NCI-H1417 (cell line): ENCODE measurements around the gene PAPPA.

Source experiments
- DNase-seq, 3 experiments: peaks; one replicate each; lab custom pipeline; 2025; lab: John Stamatoyannopoulos, UW

PAPPA gene

DNA sequence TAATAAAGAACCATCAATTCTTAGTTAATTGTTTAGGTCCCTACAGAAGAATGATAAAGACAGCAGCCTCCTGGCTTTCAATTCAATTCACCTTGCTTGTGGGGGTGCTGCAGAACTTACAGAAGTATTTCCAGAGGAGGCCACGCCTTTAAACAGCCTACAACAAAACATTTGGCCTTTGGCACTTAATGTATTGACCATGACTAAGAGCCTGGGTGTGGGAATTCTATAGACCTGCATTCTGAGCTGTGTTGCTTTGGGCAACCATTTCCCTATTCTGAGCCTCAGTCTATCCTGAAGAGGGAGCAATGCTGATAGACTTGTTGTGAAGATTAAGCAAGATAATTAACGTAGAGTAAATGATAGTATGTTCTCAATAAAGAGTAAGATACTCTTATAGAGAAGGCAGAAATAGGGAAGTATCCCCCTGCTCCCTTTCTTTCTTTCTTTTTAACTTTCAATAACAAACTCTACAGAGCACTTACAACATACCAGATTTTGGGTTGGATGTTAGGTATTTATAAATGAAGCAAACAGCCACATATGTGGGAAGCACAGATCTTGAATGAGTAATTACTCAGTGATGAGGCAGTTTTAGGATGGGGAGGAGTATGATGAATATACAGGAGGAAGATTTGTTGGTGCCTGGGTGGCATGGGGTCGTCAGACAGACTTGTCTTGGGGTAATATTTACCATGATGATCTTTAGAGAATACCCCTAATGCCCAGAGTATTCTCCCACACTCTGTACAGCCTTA is 28.4 kb downstream of the PAPPA start:
- DNase-seq: no peak

DNA sequence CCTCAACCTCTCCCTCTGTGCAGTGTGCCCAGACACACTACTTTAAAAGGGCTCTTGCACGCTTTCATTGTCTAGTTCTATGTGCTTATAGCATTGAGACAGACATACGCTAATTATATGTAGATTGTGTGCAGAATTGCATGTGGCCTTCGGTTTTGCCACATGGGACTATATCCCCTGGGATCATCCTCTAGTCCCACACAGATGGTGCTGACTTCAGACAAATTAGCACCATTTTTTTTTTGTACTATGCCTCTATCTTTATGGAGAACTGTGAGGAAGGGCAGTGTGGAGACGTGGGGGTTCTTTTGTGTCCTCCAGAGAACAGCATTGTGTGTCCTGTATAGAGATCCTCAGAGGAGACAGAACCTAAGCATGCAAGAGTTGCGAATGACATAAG is 29.3 kb downstream of the PAPPA start:
- no peak for DNase-seq

- DNase-seq: no peak
Measured at GRCh38 chr9:116187570-116188170, 34.1 kb downstream of the PAPPA start.

DNA sequence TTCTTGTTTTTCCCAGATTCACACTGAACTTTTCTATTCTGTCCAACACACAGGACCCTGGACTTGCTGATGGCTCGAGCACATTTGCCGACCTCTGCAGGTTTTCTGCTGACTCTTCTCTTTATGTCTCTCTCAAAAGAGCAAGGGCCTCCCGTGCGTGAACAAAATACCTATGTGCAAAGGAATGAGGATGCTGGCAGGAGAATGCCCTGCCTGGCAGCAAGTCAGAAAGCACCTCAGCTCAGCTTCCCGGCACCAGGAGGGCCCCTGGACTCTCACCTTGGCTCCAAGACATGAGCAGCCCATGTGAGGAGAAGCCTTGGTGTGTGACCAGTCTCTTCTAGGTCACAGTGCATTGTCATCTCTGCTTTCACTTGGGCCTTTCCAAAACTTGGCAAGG is 36.1 kb downstream of the PAPPA start:
- no peak for DNase-seq

- no peak for DNase-seq
Measured at GRCh38 chr9:116190637-116191396, 37.2 kb downstream of the PAPPA start.

DNA sequence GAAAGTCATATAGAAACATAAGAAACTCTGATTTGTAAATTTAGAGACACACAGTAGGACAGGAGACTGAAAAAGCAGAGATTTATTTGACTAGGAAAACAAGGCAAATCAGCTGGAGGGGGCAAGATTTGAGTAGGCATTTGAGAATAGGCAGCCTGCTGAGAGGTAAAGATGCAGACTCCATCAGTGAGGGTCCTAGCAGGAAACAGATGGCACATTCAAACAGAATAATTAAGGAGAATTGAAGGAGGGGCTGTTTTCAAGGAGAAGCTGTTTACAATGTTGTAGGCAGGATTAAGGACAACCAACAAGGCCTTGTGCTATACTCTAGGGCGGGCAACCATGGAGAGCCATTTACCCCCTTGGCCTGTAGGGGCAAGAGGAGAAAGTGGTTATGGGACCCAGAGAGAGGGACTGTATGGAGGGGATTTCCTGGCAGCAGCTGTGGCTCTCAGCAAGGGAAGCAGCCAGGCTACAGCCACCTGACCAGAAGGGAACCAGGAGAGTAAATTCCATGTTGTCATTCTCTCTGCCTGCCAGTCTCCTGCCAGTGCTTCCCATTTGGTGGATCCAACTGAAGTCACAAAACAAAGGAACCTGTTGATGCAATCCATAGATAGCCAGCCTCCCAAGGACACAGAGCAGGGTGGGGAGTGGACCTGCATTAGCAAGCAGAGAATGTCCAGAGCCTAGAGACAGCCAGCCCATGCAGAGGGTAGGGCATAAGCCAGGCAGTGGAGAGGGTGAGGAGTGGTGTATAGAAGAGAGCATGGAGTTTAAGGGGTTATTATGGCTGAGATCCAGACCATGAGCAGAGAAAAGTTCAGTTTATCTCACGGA is 38.2 kb downstream of the PAPPA start:
- peak in 1 of 3 experiments; percentile 45 for DNase-seq

DNA sequence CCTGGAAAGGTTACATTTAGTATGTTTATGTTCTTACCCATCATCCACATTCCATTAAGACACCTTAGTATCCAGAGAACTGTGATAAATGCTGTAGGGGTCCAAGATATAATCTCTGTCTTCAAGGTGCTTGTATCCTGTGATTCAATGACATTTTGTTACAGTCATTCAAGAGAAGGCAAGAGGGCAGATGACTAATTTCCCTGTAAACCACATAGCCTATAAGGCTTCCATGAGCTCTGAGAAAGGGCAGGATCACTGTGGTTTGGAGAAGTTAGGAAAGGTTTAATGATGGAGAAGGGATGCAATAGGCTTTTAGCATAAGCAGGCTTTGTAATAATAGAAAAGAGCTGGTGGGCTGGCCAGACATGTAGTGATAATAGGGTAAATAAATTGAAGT is 40.0 kb downstream of the PAPPA start:
- DNase-seq: no peak

GRCh38 chr9:116196806-116197205 is 43.2 kb downstream of the PAPPA start:
- no peak for DNase-seq

- no peak for DNase-seq
Measured at GRCh38 chr9:116198344-116198743, 44.8 kb downstream of the PAPPA start.

GRCh38 chr9:116202219-116202912 is 48.8 kb downstream of the PAPPA start:
- DNase-seq: no peak

- no peak for DNase-seq
Measured at GRCh38 chr9:116204252-116204882, 50.8 kb downstream of the PAPPA start.

DNA sequence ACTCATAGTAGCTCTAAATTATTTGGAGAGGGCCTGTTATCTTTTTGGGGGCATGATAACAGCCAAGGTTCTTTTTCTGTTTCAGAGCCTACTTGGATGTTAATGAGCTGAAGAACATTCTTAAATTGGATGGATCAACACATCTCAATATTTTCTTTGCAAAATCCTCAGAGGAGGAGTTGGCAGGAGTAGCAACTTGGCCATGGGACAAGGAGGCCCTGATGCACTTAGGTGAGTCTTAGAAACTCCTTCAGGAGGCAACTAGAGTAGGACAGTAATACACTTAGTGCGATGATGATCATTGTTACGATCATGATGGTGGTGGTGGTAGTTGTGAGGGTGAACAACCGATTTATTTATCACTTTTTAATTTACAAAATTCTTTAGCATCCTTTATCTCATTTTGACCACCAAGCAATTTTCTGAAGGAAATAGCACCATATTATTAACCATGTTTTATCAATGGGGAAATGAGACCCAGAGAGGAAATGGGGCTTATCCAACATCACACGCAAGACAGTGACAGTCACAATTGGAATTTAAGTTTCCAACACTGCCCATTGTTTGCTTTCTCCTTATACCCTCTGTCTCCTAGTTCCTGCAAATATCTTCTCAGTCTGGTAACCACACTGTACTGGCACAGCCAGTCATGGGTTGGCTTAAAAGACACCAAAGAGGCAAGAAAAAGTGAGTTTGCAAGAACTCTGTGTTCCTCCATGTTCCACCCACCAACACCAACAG is 54.0 kb downstream of the PAPPA start:
- no peak for DNase-seq

DNA sequence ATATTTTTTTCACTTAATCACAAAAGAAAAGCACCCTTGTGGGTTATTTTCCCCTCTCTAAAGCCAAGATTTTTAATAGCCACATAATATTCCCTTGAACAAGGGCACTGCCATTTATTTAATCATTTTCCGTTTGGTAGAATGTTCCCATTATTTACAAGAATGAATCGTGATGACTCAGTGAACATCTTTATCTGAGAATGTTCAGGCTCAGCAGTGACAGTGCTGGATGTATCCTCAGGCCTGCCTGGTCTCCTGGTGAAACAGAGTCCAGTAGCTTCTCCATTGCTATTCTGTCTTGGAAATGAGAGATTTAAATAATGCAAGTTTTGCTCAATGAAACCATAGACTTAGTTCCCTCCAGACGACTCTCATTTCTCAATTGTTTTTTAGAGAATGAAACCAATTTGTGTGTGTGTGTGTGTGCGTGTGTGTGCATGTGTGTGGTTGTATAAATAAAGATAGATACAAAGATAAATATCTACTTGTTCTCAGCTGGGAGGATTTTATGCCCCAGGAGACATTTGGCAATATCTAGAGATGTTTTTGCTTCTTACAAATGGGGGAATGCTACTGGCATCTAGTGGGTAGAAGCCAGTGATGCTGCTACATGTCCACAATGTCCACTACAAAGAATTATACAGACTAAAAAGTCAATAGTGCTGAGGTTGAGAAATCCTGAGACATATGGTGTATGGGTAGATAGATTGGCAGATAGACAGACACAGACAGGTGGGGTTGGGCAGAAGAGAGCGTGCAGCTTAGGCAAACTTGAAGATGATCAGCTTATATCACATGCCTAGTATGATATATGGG is 55.0 kb downstream of the PAPPA start:
- no peak for DNase-seq

DNA sequence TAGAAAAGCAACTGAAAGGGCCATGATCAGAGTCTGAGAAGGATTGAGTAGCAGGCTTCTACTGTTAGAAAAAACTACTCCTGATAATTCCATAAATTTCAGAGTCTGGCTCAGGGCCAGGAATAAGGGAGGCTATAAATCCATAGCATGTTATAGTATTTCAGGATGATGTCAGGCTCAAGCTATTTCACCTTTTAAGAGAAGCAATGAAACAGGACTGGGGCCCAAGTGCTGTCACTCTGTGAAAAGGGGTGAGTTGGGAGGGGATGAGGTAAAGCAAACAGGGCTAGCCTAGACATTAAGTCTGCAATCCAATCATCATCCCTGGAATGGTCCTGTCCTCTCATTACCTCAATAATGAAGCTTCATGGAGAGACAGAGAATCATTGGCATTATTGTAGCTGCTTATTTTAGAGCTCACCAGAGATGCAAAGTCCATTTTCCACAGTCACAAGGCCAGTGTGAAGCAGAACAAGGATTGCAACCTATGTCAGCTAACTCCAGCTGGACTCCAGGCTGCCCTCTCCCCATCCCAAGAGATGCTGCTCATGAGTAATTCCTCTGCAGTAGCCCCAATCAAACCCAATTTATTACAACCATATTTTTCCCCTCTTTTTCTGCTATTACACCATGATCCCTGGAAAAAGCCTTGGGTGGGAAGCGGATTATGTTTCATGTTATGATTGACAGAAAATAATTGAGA is 56.0 kb downstream of the PAPPA start:
- peak in 1 of 3 experiments; percentile 22 for DNase-seq

DNA sequence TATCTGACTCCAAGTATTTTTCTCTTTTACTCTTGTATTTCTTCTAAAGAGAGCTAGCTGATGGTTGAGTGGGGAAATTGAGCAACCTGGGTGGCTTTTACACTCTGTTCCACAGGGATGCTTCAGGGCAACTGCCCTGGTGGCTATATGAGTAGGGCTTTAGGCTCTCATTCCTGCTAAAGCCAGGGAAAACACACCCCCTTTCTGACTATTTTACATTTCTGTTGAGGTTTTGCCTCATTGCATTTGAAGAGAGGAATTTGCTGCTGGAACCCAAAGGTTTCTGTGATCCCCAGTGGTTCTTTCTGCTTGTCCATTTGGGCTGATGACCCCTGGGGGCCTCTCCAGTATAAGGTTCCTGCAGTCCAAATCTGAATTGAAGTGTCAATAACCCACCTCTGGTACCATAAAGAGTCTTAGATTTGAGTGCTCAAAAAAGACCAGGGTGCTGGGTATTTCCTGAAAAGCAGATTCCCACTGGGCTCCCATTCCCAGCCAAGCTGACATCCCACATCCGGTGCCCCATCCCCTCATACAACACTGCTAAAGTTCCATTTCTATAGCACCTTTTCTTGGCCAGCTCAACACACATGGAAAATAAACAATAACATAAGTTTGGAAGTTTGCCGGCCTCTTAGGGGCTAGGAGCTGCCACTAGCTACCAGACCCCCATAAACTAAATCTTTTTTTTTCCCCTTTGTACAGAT is 59.5 kb downstream of the PAPPA start:
- DNase-seq: no peak

GRCh38 chr9:116213693-116214047 is 60.1 kb downstream of the PAPPA start:
- DNase-seq: no peak

DNA sequence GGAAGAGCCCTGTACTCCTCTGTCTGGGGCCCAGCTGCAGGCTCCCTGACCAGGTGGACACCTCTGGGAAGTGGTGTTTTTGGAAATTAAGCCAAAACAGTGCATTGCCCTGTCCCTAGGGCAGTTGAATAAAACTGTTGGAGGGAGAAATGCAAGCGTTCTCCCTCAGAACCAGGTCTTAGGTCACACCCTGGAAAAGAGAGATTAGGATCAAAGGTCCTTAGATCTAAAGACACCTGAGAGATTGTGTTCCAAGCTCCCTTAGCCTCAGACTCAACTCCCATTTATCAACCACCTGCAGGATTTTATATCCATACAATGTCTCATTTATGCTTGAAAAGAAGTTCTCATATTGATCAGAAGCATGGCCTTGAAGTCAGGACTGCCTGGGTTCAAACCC is 64.8 kb downstream of the PAPPA start:
- no peak for DNase-seq

GRCh38 chr9:116219686-116220085 is 66.1 kb downstream of the PAPPA start:
- peak; percentile 47 to 84 (median 72) for DNase-seq
